Type B pancreatic cell (in vitro differentiated cells): ENCODE results near the gene DMD. TPM values are rescaled to one million over a fixed set of nuclear protein-coding genes. Genes with fewer than 3 reads are reported as not detected.

Experiments
- DNase-seq: peaks from one replicate; pipeline ENCODE4 v3.0.0; 2021; ENCODE audit warnings: mixed read lengths; ENCODE audit not compliant: unreplicated experiment; ENCODE audit errors: extremely low spot score
- H3K27ac Mint-ChIP-seq: 2 replicates; pipeline ENCODE4 v1.8.0; 2021; ENCODE audit warnings: mild to moderate bottlenecking, mixed read lengths
- H3K27me3 Mint-ChIP-seq: 2 replicates; pipeline ENCODE4 v1.8.0; 2021; ENCODE audit warnings: mixed read lengths
- H3K36me3 Mint-ChIP-seq: 2 replicates; pipeline ENCODE4 v1.8.0; 2021; ENCODE audit warnings: mixed read lengths
- H3K4me1 Mint-ChIP-seq: one replicate; pipeline ENCODE4 v1.8.0; 2021; ENCODE audit warnings: mixed read lengths; ENCODE audit not compliant: unreplicated experiment
- H3K4me3 Mint-ChIP-seq: 2 replicates; pipeline ENCODE4 v1.8.0; 2021; ENCODE audit warnings: mild to moderate bottlenecking, mixed read lengths
- H3K9me3 Mint-ChIP-seq: 2 replicates; pipeline ENCODE4 v1.8.0; 2021; ENCODE audit warnings: mixed read lengths
- total RNA-seq: library from RNA; stranded (reverse); gene quantifications from 2 replicates; pipeline ENCODE4 v1.2.1, GENCODE V29; 2021; ENCODE audit warnings: low replicate concordance
- TF ChIP-seq, protein P1 (sequence below): fragments of 200-600 bp; sonication (generic); conservative IDR thresholded peaks from 2 replicates; pipeline ENCODE4 v1.5.0; 2021; ENCODE audit warnings: antibody characterized with exemption, mild to moderate bottlenecking

The DMD gene
- total RNA-seq, 1 donor from 2014 or later: 57.1 TPM

- Mint-ChIP-seq H3K27ac (no peak overlapping the region), H3K9me3 (no peaks in the 10 kb centered on the region), H3K4me3 (no peak overlapping the region), H3K4me1 (no peaks in the 10 kb centered on the region), H3K36me3 (no peaks in the 10 kb centered on the region), H3K27me3 (no peaks in the 10 kb centered on the region)
- TF ChIP-seq, protein P1, sequence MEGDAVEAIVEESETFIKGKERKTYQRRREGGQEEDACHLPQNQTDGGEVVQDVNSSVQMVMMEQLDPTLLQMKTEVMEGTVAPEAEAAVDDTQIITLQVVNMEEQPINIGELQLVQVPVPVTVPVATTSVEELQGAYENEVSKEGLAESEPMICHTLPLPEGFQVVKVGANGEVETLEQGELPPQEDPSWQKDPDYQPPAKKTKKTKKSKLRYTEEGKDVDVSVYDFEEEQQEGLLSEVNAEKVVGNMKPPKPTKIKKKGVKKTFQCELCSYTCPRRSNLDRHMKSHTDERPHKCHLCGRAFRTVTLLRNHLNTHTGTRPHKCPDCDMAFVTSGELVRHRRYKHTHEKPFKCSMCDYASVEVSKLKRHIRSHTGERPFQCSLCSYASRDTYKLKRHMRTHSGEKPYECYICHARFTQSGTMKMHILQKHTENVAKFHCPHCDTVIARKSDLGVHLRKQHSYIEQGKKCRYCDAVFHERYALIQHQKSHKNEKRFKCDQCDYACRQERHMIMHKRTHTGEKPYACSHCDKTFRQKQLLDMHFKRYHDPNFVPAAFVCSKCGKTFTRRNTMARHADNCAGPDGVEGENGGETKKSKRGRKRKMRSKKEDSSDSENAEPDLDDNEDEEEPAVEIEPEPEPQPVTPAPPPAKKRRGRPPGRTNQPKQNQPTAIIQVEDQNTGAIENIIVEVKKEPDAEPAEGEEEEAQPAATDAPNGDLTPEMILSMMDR: no peak
- DNase-seq: no peak
Measured at GRCh38 chrX:31572360-31572759, 1639.0 kb downstream of the DMD start.

- Mint-ChIP-seq H3K4me1 (no peaks in the 10 kb centered on the region), H3K27me3 (no peaks in the 10 kb centered on the region), H3K27ac (no peak overlapping the region), H3K4me3 (no peak overlapping the region), H3K36me3 (no peaks in the 10 kb centered on the region), H3K9me3 (no peaks in the 10 kb centered on the region)
- TF ChIP-seq, protein P1: no peak
- DNase-seq: no peak
Measured at GRCh38 chrX:31570658-31571057, 1640.7 kb downstream of the DMD start.

- no peak for DNase-seq
- Mint-ChIP-seq H3K27ac (no peak overlapping the region), H3K27me3 (no peaks in the 10 kb centered on the region), H3K36me3 (no peaks in the 10 kb centered on the region), H3K4me3 (no peak overlapping the region), H3K4me1 (no peaks in the 10 kb centered on the region), H3K9me3 (peaks cover 10% of the 10 kb centered on the region)
- TF ChIP-seq, protein P1: no peak
Measured at GRCh38 chrX:31563792-31564191, 1647.6 kb downstream of the DMD start.

DNA sequence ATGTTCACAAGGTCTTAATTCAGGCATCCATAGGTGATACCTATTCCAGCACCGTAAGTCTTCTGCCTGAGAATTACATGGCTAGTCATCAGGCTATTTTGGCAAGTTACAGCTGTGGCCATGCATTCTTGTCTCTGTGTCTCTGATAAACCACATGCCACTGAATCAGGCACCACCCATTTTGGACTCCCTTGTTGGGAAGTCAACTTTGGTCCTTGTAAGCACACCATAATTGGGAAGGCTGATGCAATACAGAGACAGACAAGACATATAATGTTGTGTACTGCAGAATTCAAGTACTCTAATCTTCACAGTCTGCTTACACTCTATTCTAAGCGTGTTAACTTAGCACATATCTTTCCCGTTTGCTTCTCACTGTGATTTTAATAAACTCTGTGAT lies 1655.8 kb downstream of the DMD start:
- no peak overlapping the region for H3K4me3 Mint-ChIP-seq
- no peak for DNase-seq
- no peaks in the 10 kb centered on the region for H3K36me3 Mint-ChIP-seq
- TF ChIP-seq, protein P1: no peak
- no peak overlapping the region for H3K27ac Mint-ChIP-seq
- H3K9me3 Mint-ChIP-seq: peaks cover 17% of the 10 kb centered on the region
- no peaks in the 10 kb centered on the region for H3K4me1 Mint-ChIP-seq
- no peaks in the 10 kb centered on the region for H3K27me3 Mint-ChIP-seq

DNA sequence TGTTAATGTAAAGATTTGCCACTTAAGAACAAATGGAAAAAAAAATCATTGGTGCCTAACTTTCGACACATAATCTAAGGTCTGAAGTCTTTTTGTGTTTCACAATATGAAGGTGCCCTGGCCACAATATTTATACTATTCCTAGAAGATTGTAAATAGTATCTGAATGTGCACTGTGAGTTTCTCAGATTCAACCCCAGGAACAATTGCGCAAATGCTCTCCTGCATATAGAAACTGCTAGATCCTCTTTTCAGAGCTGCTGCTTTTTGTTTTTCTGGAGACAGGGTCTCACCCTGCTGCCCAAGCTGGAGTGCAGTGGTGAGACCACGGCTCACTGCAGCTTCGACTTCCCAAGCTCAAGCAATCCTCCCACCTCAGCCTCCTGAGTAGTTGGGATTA lies 1659.4 kb downstream of the DMD start:
- Mint-ChIP-seq H3K9me3 (no peaks in the 10 kb centered on the region), H3K36me3 (no peaks in the 10 kb centered on the region), H3K4me3 (no peak overlapping the region), H3K27me3 (no peaks in the 10 kb centered on the region), H3K27ac (no peak overlapping the region), H3K4me1 (no peaks in the 10 kb centered on the region)
- no peak for DNase-seq
- TF ChIP-seq, protein P1: no peak

- Mint-ChIP-seq H3K27me3 (no peaks in the 10 kb centered on the region), H3K36me3 (no peaks in the 10 kb centered on the region), H3K9me3 (no peaks in the 10 kb centered on the region), H3K27ac (no peak overlapping the region), H3K4me3 (no peak overlapping the region), H3K4me1 (no peaks in the 10 kb centered on the region)
- DNase-seq: no peak
- TF ChIP-seq, protein P1: no peak
Measured at GRCh38 chrX:31550158-31550557, 1661.2 kb downstream of the DMD start.
